HCT116 (cell line): Measurements from ENCODE around the gene IDUA. TPM values are rescaled to one million over a fixed set of nuclear protein-coding genes. Genes with fewer than 3 reads are reported as not detected.

Source experiments
- ATAC-seq: fragments of 200-7000 bp; cut with Tn5 transposase; 2 replicates; pipeline ENCODE4 v1.9.1; 2020; ENCODE audit warnings: mild to moderate bottlenecking, moderate library complexity
- BruUV-seq: library from RNA; stranded (reverse); fragments of 400-500 nt; replicated peaks from 2 replicates; lab custom pipeline; 2021; lab: Mats Ljungman, UMichigan
- CTCF ChIA-PET: fragments of 300-600 bp; sonication (Branson Sonifier 250); formaldehyde crosslinking; loops from one replicate; lab custom pipeline; 2021; ENCODE audit warnings: antibody characterized with exemption; lab: Charles Lee
- POLR2A ChIA-PET: fragments of 300-600, 350-600 bp; sonication (Branson Sonifier 250); formaldehyde crosslinking; loops from one replicate; lab custom pipeline; 2021; ENCODE audit warnings: antibody characterized with exemption; lab: Charles Lee
- RAD21 ChIA-PET, 2 experiments: fragments of 300-600 bp; sonication (Branson Sonifier 250); formaldehyde crosslinking; loops; one replicate each; lab custom pipeline; 2023; ENCODE audit warnings: low total read pairs in 2 of 2; ENCODE audit not compliant: uncharacterized antibody in 2 of 2, unreplicated experiment in 2 of 2, low non-redundant PET in 1 of 2; lab: Charles Lee
- DNase-seq: peaks from one replicate; pipeline ENCODE4 v3.0.0-alpha.2; 2010; ENCODE audit warnings: low read depth, low spot score
- H2AFZ ChIP-seq: fragments of 200-600 bp; shearing (Covaris generic), sonication (generic); 2 replicates; pipeline ENCODE4 v1.6.1; 2017; ENCODE audit warnings: low read depth, mixed run types, mixed read lengths, antibody characterized with exemption, low read length; ENCODE audit not compliant: poor library complexity, severe bottlenecking
- H3K27ac ChIP-seq: 2 replicates; pipeline ENCODE4 v1.5.1; 2012; ENCODE audit warnings: low read depth, low read length
- H3K27me3 ChIP-seq: fragments of 200-600 bp; sonication (generic); 2 replicates; pipeline ENCODE4 v1.6.1; 2016; ENCODE audit warnings: mixed run types, low read length, mixed read lengths; ENCODE audit not compliant: insufficient read depth
- H3K36me3 ChIP-seq, 2 experiments: fragments of 200-500 bp in 1 of 2; fragments of 200-600 bp in 1 of 2; sonication (Bioruptor generic) in 1 of 2; sonication (generic) in 1 of 2; 2 replicates each; pipeline versions ENCODE4 v1.5.1 to v1.6.1; 2014 to 2016; ENCODE audit warnings: low read length in 2 of 2, inconsistent platforms in 1 of 2, mixed read lengths in 1 of 2, mixed run types in 1 of 2; ENCODE audit not compliant: insufficient read depth in 2 of 2, control insufficient read depth in 1 of 2
- H3K4me1 ChIP-seq, 2 experiments: fragments of 200-600 bp in 1 of 2; sonication (generic) in 1 of 2; 2 replicates each; pipeline versions ENCODE4 v1.5.1 to v1.6.1; 2012 to 2017; ENCODE audit warnings: low read length in 2 of 2, inconsistent platforms in 1 of 2, mild to moderate bottlenecking in 1 of 2, mixed read lengths in 1 of 2, mixed run types in 1 of 2, moderate library complexity in 1 of 2; ENCODE audit not compliant: insufficient read depth in 2 of 2, control insufficient read depth in 1 of 2
- H3K4me2 ChIP-seq: fragments of 200-600 bp; sonication (generic); 2 replicates; pipeline ENCODE4 v1.6.1; 2017; ENCODE audit warnings: mixed run types, low read length, mixed read lengths
- H3K4me3 ChIP-seq, 2 experiments: fragments of 200-600 bp in 1 of 2; sonication (generic) in 1 of 2; replicated peaks in 1 of 2; 2 replicates each; pipeline ENCODE4 v1.5.1; 2011 to 2016; ENCODE audit warnings: low read length in 2 of 2, control low read depth in 1 of 2, low read depth in 1 of 2, mild to moderate bottlenecking in 1 of 2, mixed read lengths in 1 of 2, mixed run types in 1 of 2
- H3K79me2 ChIP-seq: fragments of 200-600 bp; sonication (generic); 2 replicates; pipeline ENCODE4 v1.6.1; 2017; ENCODE audit warnings: mild to moderate bottlenecking, mixed run types, low read length, moderate library complexity, mixed read lengths; ENCODE audit not compliant: insufficient read depth
- H3K9ac ChIP-seq: fragments of 200-600 bp; sonication (generic); 2 replicates; pipeline ENCODE4 v1.6.1; 2016; ENCODE audit warnings: low read length, mixed read lengths
- H3K9me2 ChIP-seq: fragments of 200-600 bp; sonication (generic), shearing (Covaris generic); 2 replicates; pipeline ENCODE4 v1.6.1; 2017; ENCODE audit warnings: mixed run types, mild to moderate bottlenecking, moderate library complexity; ENCODE audit not compliant: insufficient read depth
- H3K9me3 ChIP-seq, 2 experiments: fragments of 200-500 bp in 1 of 2; fragments of 200-600 bp in 1 of 2; sonication (Bioruptor generic) in 1 of 2; sonication (generic) in 1 of 2; 2 replicates each; pipeline ENCODE4 v1.6.1; 2014 to 2017; ENCODE audit warnings: low read length in 2 of 2, mixed read lengths in 2 of 2, inconsistent platforms in 1 of 2, low read depth in 1 of 2, mild to moderate bottlenecking in 1 of 2, mixed run types in 1 of 2, moderate library complexity in 1 of 2; ENCODE audit not compliant: control insufficient read depth in 1 of 2, insufficient read depth in 1 of 2
- H4K20me1 ChIP-seq: fragments of 200-600 bp; sonication (generic), shearing (Covaris generic); 2 replicates; pipeline ENCODE4 v1.6.1; 2017; ENCODE audit warnings: mixed run types, mild to moderate bottlenecking, moderate library complexity; ENCODE audit not compliant: insufficient read depth
- CEBPB ChIP-seq: IDR thresholded peaks from 2 replicates; pipeline ENCODE4 v1.6.1; 2012; ENCODE audit warnings: low read depth
- EGR1 ChIP-seq: IDR thresholded peaks from 2 replicates; pipeline ENCODE4 v1.6.1; 2012; ENCODE audit warnings: low read depth
- EZH2 ChIP-seq: fragments of 200-600 bp; sonication (generic); IDR thresholded peaks from 2 replicates; pipeline ENCODE4 v1.6.1; 2017; ENCODE audit warnings: antibody characterized with exemption, mixed run types
- FOSL1 ChIP-seq: IDR thresholded peaks from 2 replicates; pipeline ENCODE4 v1.6.1; 2012; ENCODE audit warnings: low read depth
- POLR2A ChIP-seq: IDR thresholded peaks from 2 replicates; pipeline ENCODE4 v1.7.0; 2011; ENCODE audit warnings: borderline replicate concordance; ENCODE audit not compliant: insufficient read depth, insufficient read length; ENCODE audit errors: extremely low read depth
- POLR2AphosphoS5 ChIP-seq: IDR thresholded peaks from 2 replicates; pipeline ENCODE4 v1.6.1; 2011; ENCODE audit warnings: mild to moderate bottlenecking, low read depth, low read length, moderate library complexity
- RAD21 ChIP-seq: IDR thresholded peaks from 2 replicates; pipeline ENCODE4 v1.6.1; 2012; ENCODE audit warnings: low read depth, mild to moderate bottlenecking
- SIN3A ChIP-seq: IDR thresholded peaks from 2 replicates; pipeline ENCODE4 v1.6.1; 2012; ENCODE audit warnings: low read depth
- SP1 ChIP-seq: IDR thresholded peaks from 2 replicates; pipeline ENCODE4 v1.6.1; 2012; ENCODE audit warnings: low read depth
- SRF ChIP-seq: IDR thresholded peaks from 2 replicates; pipeline ENCODE4 v1.6.1; 2012; ENCODE audit warnings: low read depth
- TCF7L2 ChIP-seq: IDR thresholded peaks from 2 replicates; pipeline ENCODE4 v1.7.0; 2011; ENCODE audit warnings: borderline replicate concordance, inconsistent platforms; ENCODE audit not compliant: insufficient read depth, insufficient read length; ENCODE audit errors: extremely low read depth
- intact Hi-C: fragments of 100-400 bp; cut with micrococcal nuclease; formaldehyde crosslinking; loops from 2 replicates; pipeline ENCODE4 v1.10.0; 2022
- total RNA-seq: library from RNA; stranded (reverse); gene quantifications from one replicate; pipeline ENCODE4 v1.2.1, GENCODE V29; 2021; ENCODE audit not compliant: unreplicated experiment
- TF ChIP-seq, protein P1 (sequence below), 3 experiments: fragments of 200-600 bp in 1 of 3; sonication (generic) in 1 of 3; IDR thresholded peaks in 2 of 3; conservative IDR thresholded peaks in 1 of 3; 2 replicates each; pipeline ENCODE4 v1.5.1; 2012 to 2017; ENCODE audit warnings: low read depth in 2 of 3, low read length in 2 of 3, antibody characterized with exemption in 1 of 3, borderline replicate concordance in 1 of 3, control low read depth in 1 of 3, mild to moderate bottlenecking in 1 of 3, mixed read lengths in 1 of 3, mixed run types in 1 of 3, moderate library complexity in 1 of 3; ENCODE audit not compliant: insufficient read depth in 1 of 3

IDUA gene
- total RNA-seq, 1 experiment from 2014 or later, result 28.2 TPM

- Histone ChIP-seq H3K79me2 (no peaks in the 10 kb centered on the region; the same call in 1 of the 2 replicates), H3K9ac (no peak overlapping the region), H3K4me3 (no peak overlapping the region), H3K27me3 (no peaks in the 10 kb centered on the region), H2AFZ (no peak overlapping the region), H3K9me2 (no peaks in the 10 kb centered on the region), H3K36me3 (no peaks in the 10 kb centered on the region), H3K4me1 (peaks cover under 1 to 14% of the 10 kb centered on the region in 2 experiments; a peak in 3 of 4 replicates), H4K20me1 (no peaks in the 10 kb centered on the region), H3K4me2 (no peak overlapping the region), H3K9me3 (no peaks in the 10 kb centered on the region), H3K27ac (no peak overlapping the region)
- RAD21 ChIA-PET, result no interaction called here
- BruUV-seq, result no TSS peak
- intact Hi-C loops, result no loop called here
- POLR2A ChIA-PET, result no interaction called here
- ATAC-seq (no peak), DNase-seq (no peak)
- TF ChIP-seq POLR2AphosphoS5 (0 out of 2 replicates have a peak, but pooled peaks have one; percentile 12), POLR2A (no peak)
- CTCF ChIA-PET, result no interaction called here
Measured at GRCh38 chr4:958314-958665, 28.6 kb upstream of the IDUA start.

- DNase-seq (no peak), ATAC-seq (no peak)
- no peak for TF ChIP-seq FOSL1
- no peak for TF ChIP-seq CEBPB
- no peak for TF ChIP-seq SP1
- no peak for TF ChIP-seq RAD21
- TF ChIP-seq, protein P1, sequence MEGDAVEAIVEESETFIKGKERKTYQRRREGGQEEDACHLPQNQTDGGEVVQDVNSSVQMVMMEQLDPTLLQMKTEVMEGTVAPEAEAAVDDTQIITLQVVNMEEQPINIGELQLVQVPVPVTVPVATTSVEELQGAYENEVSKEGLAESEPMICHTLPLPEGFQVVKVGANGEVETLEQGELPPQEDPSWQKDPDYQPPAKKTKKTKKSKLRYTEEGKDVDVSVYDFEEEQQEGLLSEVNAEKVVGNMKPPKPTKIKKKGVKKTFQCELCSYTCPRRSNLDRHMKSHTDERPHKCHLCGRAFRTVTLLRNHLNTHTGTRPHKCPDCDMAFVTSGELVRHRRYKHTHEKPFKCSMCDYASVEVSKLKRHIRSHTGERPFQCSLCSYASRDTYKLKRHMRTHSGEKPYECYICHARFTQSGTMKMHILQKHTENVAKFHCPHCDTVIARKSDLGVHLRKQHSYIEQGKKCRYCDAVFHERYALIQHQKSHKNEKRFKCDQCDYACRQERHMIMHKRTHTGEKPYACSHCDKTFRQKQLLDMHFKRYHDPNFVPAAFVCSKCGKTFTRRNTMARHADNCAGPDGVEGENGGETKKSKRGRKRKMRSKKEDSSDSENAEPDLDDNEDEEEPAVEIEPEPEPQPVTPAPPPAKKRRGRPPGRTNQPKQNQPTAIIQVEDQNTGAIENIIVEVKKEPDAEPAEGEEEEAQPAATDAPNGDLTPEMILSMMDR (IDR thresholded peaks at IDR 0.05 in 2 of 3, conservative IDR thresholded peaks at IDR 0.05 in 1 of 3; ENCODE audit: borderline replicate concordance in 1 of 3, insufficient read depth in 1 of 3, low read depth in 2 of 3, low read length in 2 of 3), result no peak
- TF ChIP-seq POLR2AphosphoS5, result no peak
- TF ChIP-seq EZH2, result no peak
- no peak for TF ChIP-seq EGR1
- TF ChIP-seq TCF7L2, result no peak
- no peak for TF ChIP-seq SRF
- TF ChIP-seq SIN3A, result no peak
- H3K27me3 ChIP-seq, result no peaks in the 10 kb centered on the region
- peaks cover 5 to 19% of the 10 kb centered on the region in 2 experiments; a peak in 3 of 4 replicates for H3K4me1 ChIP-seq
- no TSS peak for BruUV-seq
- intact Hi-C loops, result no loop called here
- H3K9me2 ChIP-seq, result no peaks in the 10 kb centered on the region
- no peaks in the 10 kb centered on the region for H4K20me1 ChIP-seq
- H2AFZ ChIP-seq, result no peak overlapping the region
- H3K9ac ChIP-seq, result no peak overlapping the region
- no peaks in the 10 kb centered on the region for H3K36me3 ChIP-seq
- H3K9me3 ChIP-seq, result no peaks in the 10 kb centered on the region
- H3K4me2 ChIP-seq, result no peak overlapping the region
- H3K27ac ChIP-seq, result no peak overlapping the region
- no peaks in the 10 kb centered on the region; the same call in 1 of the 2 replicates for H3K79me2 ChIP-seq
- CTCF ChIA-PET, result no interaction called here
- RAD21 ChIA-PET, result no interaction called here
- no peak overlapping the region for H3K4me3 ChIP-seq
- POLR2A ChIA-PET, result no interaction called here
Measured at GRCh38 chr4:958696-959337, 28.0 kb upstream of the IDUA start.
